AG08396 (cell line): ENCODE measurements around the gene RGL3.
"Not testable (repeated sequence)": the region's sequence is repeated elsewhere in the genome, so short reads cannot be mapped to it uniquely, and the experiment has no call there.

Experiments
- DNase-seq: peaks from one replicate; pipeline ENCODE4 v3.0.0; 2012; ENCODE audit warnings: low spot score, mixed read lengths

The RGL3 gene

GRCh38 chr19:11450570-11451326 is 31.6 kb upstream of the RGL3 start:
- DNase-seq = no peak

GRCh38 chr19:11448923-11449554 is 29.9 kb upstream of the RGL3 start:
- DNase-seq = no peak

GRCh38 chr19:11448410-11448809 is 29.3 kb upstream of the RGL3 start:
- no peak for DNase-seq

GRCh38 chr19:11447347-11448262 is 28.5 kb upstream of the RGL3 start:
- DNase-seq = no peak

- peak; percentile 91 for DNase-seq
Observed at GRCh38 chr19:11446652-11447301, 27.7 kb upstream of the RGL3 start.

GRCh38 chr19:11446271-11446651 is 27.1 kb upstream of the RGL3 start:
- no peak for DNase-seq

- DNase-seq = no peak
Observed at GRCh38 chr19:11445141-11445540, 26.0 kb upstream of the RGL3 start.

GRCh38 chr19:11444059-11444458 is 24.9 kb upstream of the RGL3 start:
- DNase-seq = no peak

GRCh38 chr19:11437955-11438354 is 18.8 kb upstream of the RGL3 start:
- DNase-seq = no peak

GRCh38 chr19:11435833-11436313 is 16.8 kb upstream of the RGL3 start:
- DNase-seq = peak; percentile 40

- DNase-seq = peak; percentile 99
Observed at GRCh38 chr19:11435057-11435832, 16.1 kb upstream of the RGL3 start, which contains the start of the genes ODAD3 and PRKCSH. Gene ODAD3 (minus strand): TSS chr19:11435121. CDS start chr19:11435016, 105 bp downstream. Gene PRKCSH (plus strand): TSS chr19:11435635. CDS start chr19:11436118, 483 bp downstream.

- no peak for DNase-seq
Observed at GRCh38 chr19:11434703-11435056, 15.6 kb upstream of the RGL3 start.

GRCh38 chr19:11433526-11433925 is 14.4 kb upstream of the RGL3 start:
- not testable (repeated sequence) for DNase-seq

GRCh38 chr19:11426656-11427055 is 7.5 kb upstream of the RGL3 start:
- DNase-seq = no peak

- DNase-seq = no peak
Observed at GRCh38 chr19:11425719-11426457, 6.8 kb upstream of the RGL3 start.

- no peak for DNase-seq
Observed at GRCh38 chr19:11423791-11424181, 4.7 kb upstream of the RGL3 start.

- DNase-seq = no peak
Observed at GRCh38 chr19:11423164-11423790, 4.2 kb upstream of the RGL3 start.

- peak; percentile 86 for DNase-seq
Observed at GRCh38 chr19:11422163-11423065, 3.3 kb upstream of the RGL3 start.
